Keratinocyte (primary cell): Measurements from ENCODE around the gene PARD3B. TPM values are rescaled to one million over a fixed set of nuclear protein-coding genes. Genes with fewer than 3 reads are reported as not detected.

Experiments used
- DNase-seq: peaks from one replicate; pipeline ENCODE4 v3.0.0-alpha.2; 2011; ENCODE audit warnings: low read depth, missing footprints, low spot score
- FAIRE-seq: peaks from 2 replicates; lab custom pipeline; 2011; peaks lifted over from hg19 to GRCh38; lab: Jason Lieb, UNC
- H2AFZ ChIP-seq: 2 replicates; pipeline ENCODE4 v1.6.0; 2012; ENCODE audit warnings: low read length, control low read depth, inconsistent platforms; ENCODE audit not compliant: control insufficient read depth
- H3K27ac ChIP-seq: 2 replicates; pipeline ENCODE4 v1.5.1; 2011; ENCODE audit warnings: low read length; ENCODE audit not compliant: control insufficient read depth, insufficient read depth
- H3K27me3 ChIP-seq: 3 replicates; pipeline ENCODE4 v1.6.0; 2011; ENCODE audit warnings: low read length; ENCODE audit not compliant: control insufficient read depth, insufficient read depth; ENCODE audit errors: extremely low read depth
- H3K36me3 ChIP-seq, 2 experiments: 2 replicates in 1 of 2; 3 replicates in 1 of 2; pipeline ENCODE4 v1.5.1; 2011; ENCODE audit warnings: low read length in 2 of 2, mild to moderate bottlenecking in 1 of 2; ENCODE audit not compliant: control insufficient read depth in 2 of 2, insufficient read depth in 2 of 2; ENCODE audit errors: extremely low read depth in 1 of 2
- H3K4me1 ChIP-seq: 3 replicates; pipeline ENCODE4 v1.5.1; 2011; ENCODE audit warnings: low read length; ENCODE audit not compliant: control insufficient read depth, insufficient read depth; ENCODE audit errors: extremely low read depth
- H3K4me2 ChIP-seq: 3 replicates; pipeline ENCODE4 v1.6.0; 2011; ENCODE audit warnings: low read depth, low read length; ENCODE audit not compliant: control insufficient read depth, insufficient read depth; ENCODE audit errors: extremely low read depth
- H3K4me3 ChIP-seq, 3 experiments: fragments of 200-600 bp in 1 of 3; sonication (generic) in 1 of 3; 2 replicates in 2 of 3; 3 replicates in 1 of 3; pipeline ENCODE4 v1.5.1; 2011 to 2016; ENCODE audit warnings: low read length in 3 of 3, mild to moderate bottlenecking in 3 of 3, control low read depth in 2 of 3, inconsistent platforms in 1 of 3, low read depth in 1 of 3, mixed read lengths in 1 of 3, mixed run types in 1 of 3, moderate library complexity in 1 of 3; ENCODE audit not compliant: control insufficient read depth in 2 of 3, insufficient read depth in 2 of 3; ENCODE audit errors: extremely low read depth in 1 of 3
- H3K79me2 ChIP-seq: 2 replicates; pipeline ENCODE4 v1.6.0; 2012; ENCODE audit warnings: low read length; ENCODE audit not compliant: control insufficient read depth, insufficient read depth
- H3K9ac ChIP-seq: 3 replicates; pipeline ENCODE4 v1.6.0; 2011; ENCODE audit warnings: low read length; ENCODE audit not compliant: control insufficient read depth, insufficient read depth; ENCODE audit errors: extremely low read depth
- H3K9me1 ChIP-seq: 3 replicates; pipeline ENCODE4 v1.6.0; 2011; ENCODE audit warnings: low read length; ENCODE audit not compliant: control insufficient read depth, insufficient read depth; ENCODE audit errors: extremely low read depth
- H3K9me3 ChIP-seq: 2 replicates; pipeline ENCODE4 v1.5.1; 2012; ENCODE audit warnings: low read depth, low read length; ENCODE audit not compliant: control insufficient read depth
- H4K20me1 ChIP-seq: 3 replicates; pipeline ENCODE4 v1.6.0; 2011; ENCODE audit warnings: low read length; ENCODE audit not compliant: control insufficient read depth, insufficient read depth; ENCODE audit errors: extremely low read depth
- EZH2 ChIP-seq: IDR thresholded peaks from one replicate; pipeline ENCODE4 v1.6.1; 2012; ENCODE audit warnings: inconsistent platforms, mild to moderate bottlenecking, low read length, moderate library complexity
- dilution Hi-C: fragments of 300-500 bp; cut with MboI; formaldehyde crosslinking; loops from one replicate; pipeline ENCODE4 v1.7.0; 2020; ENCODE audit warnings: low sequenced_read_pairs; ENCODE audit not compliant: extremely low pct_ligation_motif_present
- polyA plus RNA-seq, 5 experiments: library from polyadenylated mRNA; depleted of rRNA in 3 of 5; stranded (reverse) in 3 of 5; stranded (forward) in 1 of 5; unstranded in 1 of 5; fragments of >200 nt; gene quantifications; 1 replicate in 1 of 5; 2 replicates in 3 of 5; 3 replicates in 1 of 5; pipeline versions ENCODE4 v1.2.1 to v1.2.3, GENCODE V29; 2011 to 2012; ENCODE audit warnings: missing spikeins in 2 of 5, low read depth in 1 of 5, low replicate concordance in 1 of 5
- TF ChIP-seq, protein P1 (sequence below), 3 experiments: IDR thresholded peaks in 1 of 3; conservative IDR thresholded peaks in 1 of 3; optimal IDR thresholded peaks in 1 of 3; 2 replicates in 2 of 3; 3 replicates in 1 of 3; pipeline versions ENCODE3 to v1.5.1; 2011; ENCODE audit warnings: low read length in 3 of 3, mild to moderate bottlenecking in 3 of 3, moderate library complexity in 2 of 3, control low read depth in 1 of 3, inconsistent platforms in 1 of 3; ENCODE audit not compliant: insufficient read depth in 2 of 3; ENCODE audit errors: extremely low read depth in 1 of 3

The PARD3B gene
- polyA plus RNA-seq, 1 donor (not counting 4 experiments of a cell fraction or from before 2014, with no cell fraction given), result 1.2 TPM

DNA sequence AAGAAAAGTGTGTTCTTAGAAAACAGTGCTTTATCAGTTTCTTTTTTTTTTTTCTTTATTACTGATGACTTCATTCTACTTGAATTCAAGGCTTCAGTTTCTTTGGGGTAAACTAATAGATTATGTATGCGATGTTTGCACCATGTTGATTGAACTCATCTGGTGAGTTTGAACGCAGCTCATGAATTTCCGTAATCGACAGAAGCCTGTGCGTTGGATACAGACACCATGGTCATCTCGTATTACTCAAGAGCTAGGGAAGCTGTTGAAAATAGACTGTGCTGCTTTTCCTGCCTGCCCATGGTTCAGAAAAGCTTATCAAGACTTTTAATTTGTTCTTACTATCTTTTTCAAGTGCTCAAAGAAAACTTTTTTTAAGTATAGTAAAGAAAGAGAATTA lies 951.5 kb downstream of the PARD3B start:
- no peaks in the 10 kb centered on the region for H3K36me3 ChIP-seq
- no peak overlapping the region for H3K4me2 ChIP-seq
- H3K9ac ChIP-seq, result no peak overlapping the region
- FAIRE-seq (no peak), DNase-seq (no peak)
- no peaks in the 10 kb centered on the region for H3K4me1 ChIP-seq
- H2AFZ ChIP-seq, result no peak overlapping the region
- no peak overlapping the region for H3K27ac ChIP-seq
- no peaks in the 10 kb centered on the region for H3K79me2 ChIP-seq
- TF ChIP-seq, protein P1, sequence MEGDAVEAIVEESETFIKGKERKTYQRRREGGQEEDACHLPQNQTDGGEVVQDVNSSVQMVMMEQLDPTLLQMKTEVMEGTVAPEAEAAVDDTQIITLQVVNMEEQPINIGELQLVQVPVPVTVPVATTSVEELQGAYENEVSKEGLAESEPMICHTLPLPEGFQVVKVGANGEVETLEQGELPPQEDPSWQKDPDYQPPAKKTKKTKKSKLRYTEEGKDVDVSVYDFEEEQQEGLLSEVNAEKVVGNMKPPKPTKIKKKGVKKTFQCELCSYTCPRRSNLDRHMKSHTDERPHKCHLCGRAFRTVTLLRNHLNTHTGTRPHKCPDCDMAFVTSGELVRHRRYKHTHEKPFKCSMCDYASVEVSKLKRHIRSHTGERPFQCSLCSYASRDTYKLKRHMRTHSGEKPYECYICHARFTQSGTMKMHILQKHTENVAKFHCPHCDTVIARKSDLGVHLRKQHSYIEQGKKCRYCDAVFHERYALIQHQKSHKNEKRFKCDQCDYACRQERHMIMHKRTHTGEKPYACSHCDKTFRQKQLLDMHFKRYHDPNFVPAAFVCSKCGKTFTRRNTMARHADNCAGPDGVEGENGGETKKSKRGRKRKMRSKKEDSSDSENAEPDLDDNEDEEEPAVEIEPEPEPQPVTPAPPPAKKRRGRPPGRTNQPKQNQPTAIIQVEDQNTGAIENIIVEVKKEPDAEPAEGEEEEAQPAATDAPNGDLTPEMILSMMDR (optimal IDR thresholded peaks at IDR 0.05 in 1 of 3, IDR thresholded peaks at IDR 0.05 in 1 of 3, conservative IDR thresholded peaks at IDR 0.05 in 1 of 3; ENCODE audit: extremely low read depth in 1 of 3, insufficient read depth in 2 of 3, low read length in 3 of 3), result no peak
- no peak for TF ChIP-seq EZH2
- no peaks in the 10 kb centered on the region for H4K20me1 ChIP-seq
- no peaks in the 10 kb centered on the region for H3K9me1 ChIP-seq
- no peak overlapping the region for H3K4me3 ChIP-seq
- dilution Hi-C loops, result no loop called here
- no peaks in the 10 kb centered on the region for H3K9me3 ChIP-seq
- no peaks in the 10 kb centered on the region for H3K27me3 ChIP-seq

DNA sequence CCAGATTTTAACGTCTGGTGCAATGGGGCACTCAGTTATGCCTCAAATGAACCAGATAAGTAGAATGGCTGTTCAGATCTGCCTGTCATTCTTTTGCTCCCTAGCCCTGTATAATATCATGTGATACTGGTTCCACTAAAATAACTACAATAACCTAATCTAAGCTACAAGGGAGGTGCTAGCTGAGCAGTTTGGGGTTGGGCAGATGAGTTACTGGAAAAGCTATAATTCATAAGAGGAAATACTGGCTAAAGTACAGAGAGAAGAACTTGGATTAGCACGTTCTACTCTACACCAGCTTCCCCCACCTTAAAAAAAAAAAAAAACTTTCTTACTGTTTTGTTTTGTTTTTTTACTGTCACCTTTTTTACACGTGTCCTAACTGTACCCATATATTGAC lies 953.7 kb downstream of the PARD3B start:
- H3K9me1 ChIP-seq, result no peaks in the 10 kb centered on the region
- no peaks in the 10 kb centered on the region for H3K4me1 ChIP-seq
- no peak overlapping the region for H2AFZ ChIP-seq
- H4K20me1 ChIP-seq, result no peaks in the 10 kb centered on the region
- FAIRE-seq (no peak), DNase-seq (no peak)
- dilution Hi-C loops, result no loop called here
- no peak overlapping the region for H3K4me2 ChIP-seq
- H3K4me3 ChIP-seq, result no peak overlapping the region
- TF ChIP-seq, protein P1 (optimal IDR thresholded peaks at IDR 0.05 in 1 of 3, IDR thresholded peaks at IDR 0.05 in 1 of 3, conservative IDR thresholded peaks at IDR 0.05 in 1 of 3; ENCODE audit: extremely low read depth in 1 of 3, insufficient read depth in 2 of 3, low read length in 3 of 3), result no peak
- no peak for TF ChIP-seq EZH2
- no peaks in the 10 kb centered on the region for H3K9me3 ChIP-seq
- no peaks in the 10 kb centered on the region for H3K27me3 ChIP-seq
- H3K9ac ChIP-seq, result no peak overlapping the region
- H3K36me3 ChIP-seq, result no peaks in the 10 kb centered on the region
- no peaks in the 10 kb centered on the region for H3K79me2 ChIP-seq
- no peak overlapping the region for H3K27ac ChIP-seq
